Measurements from ENCODE around the gene TPRG1. TPM values are rescaled to one million over a fixed set of nuclear protein-coding genes. Genes with fewer than 3 reads are reported as not detected.

TPRG1 gene, protein sequence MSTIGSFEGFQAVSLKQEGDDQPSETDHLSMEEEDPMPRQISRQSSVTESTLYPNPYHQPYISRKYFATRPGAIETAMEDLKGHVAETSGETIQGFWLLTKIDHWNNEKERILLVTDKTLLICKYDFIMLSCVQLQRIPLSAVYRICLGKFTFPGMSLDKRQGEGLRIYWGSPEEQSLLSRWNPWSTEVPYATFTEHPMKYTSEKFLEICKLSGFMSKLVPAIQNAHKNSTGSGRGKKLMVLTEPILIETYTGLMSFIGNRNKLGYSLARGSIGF
- polyA plus RNA-seq (2012; ENCODE audit: insufficient read depth, insufficient read length) = not detected

DNA sequence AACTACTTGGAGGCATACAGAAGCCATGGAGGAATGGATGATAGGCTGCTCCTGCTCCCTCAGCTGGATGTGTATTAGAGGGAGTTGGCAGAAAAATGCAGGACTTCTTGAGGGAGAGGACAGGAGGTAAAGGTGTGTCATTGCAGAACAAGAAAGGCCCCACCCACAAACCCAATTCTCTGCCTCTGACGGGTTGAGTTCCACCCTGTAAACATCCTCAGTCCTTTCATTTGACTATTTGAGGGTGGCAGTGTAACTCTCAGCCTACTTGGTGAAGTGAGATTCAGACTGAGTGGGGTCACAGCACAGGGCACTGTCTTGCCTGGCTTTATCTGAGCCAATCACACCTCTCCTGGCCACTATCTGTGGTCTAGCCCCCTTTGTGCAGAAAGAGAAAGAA, at the start of gene TPRG1:
Gene TPRG1 (plus strand): TSS at position 265 of the 400 bp plus-strand sequence. CDS start 35,414 bp downstream, outside the sequence.
- H3K4me3 ChIP-seq (ENCODE audit: low read length) = no peak within 1 kb of the TSS
- DNase-seq (ENCODE audit: low read depth, low spot score) = no peak

DNA sequence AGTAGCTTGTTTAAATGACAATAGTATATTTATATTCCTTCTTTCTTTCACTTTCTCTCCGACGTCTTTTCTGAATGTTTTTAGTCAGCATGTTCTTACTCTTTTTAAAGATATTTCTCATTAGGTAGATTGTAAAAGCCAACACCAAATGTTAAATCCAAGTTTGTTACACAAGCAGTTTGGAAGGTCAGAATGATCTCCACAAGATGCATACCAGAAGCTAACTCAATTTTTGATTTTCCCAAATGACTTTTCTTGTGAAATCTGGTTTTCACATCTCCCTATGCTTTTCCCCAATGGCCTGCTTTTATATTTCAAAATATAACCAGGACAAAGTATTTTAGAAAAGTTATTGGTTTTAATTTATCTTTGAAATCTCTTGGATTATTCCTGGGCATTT, 49.7 kb upstream of the TPRG1 start:
- DNase-seq (ENCODE audit: low read depth, low spot score) = no peak
- no peak overlapping the region for H3K4me3 ChIP-seq (ENCODE audit: low read length)

DNA sequence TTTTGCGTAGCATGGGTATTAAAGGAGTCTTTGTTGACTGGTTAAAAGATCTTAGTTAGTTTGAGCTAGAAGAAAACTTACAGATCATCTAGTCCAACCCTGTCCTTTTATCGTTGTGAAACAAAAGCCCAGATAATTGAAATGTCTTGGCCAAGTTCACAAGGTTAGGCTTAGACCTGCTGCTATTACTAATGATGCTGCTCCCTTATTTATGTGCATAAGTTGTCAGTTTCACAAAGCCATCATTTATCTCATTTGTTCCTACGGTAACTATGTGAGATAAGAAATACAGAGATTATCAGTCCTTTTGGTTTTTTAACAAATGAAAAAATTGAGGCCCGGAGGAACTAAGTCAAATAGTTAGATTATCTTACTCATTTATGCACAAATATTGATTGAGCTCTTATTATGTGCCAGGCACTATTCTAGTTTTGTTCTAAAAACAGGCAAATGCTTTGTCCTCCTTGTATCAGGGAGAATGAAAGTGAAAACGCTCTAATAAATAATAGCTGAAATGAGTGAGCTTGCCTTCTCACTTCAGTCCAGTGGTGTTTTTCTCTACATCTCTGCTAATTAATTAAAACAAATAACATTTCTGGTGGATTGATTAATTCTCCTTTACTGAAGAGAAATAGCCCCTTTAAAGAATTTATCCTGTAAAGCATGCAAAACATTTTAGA, 49.1 kb upstream of the TPRG1 start:
- no peak overlapping the region for H3K4me3 ChIP-seq (ENCODE audit: low read length)
- no peak for DNase-seq (ENCODE audit: low read depth, low spot score)

DNA sequence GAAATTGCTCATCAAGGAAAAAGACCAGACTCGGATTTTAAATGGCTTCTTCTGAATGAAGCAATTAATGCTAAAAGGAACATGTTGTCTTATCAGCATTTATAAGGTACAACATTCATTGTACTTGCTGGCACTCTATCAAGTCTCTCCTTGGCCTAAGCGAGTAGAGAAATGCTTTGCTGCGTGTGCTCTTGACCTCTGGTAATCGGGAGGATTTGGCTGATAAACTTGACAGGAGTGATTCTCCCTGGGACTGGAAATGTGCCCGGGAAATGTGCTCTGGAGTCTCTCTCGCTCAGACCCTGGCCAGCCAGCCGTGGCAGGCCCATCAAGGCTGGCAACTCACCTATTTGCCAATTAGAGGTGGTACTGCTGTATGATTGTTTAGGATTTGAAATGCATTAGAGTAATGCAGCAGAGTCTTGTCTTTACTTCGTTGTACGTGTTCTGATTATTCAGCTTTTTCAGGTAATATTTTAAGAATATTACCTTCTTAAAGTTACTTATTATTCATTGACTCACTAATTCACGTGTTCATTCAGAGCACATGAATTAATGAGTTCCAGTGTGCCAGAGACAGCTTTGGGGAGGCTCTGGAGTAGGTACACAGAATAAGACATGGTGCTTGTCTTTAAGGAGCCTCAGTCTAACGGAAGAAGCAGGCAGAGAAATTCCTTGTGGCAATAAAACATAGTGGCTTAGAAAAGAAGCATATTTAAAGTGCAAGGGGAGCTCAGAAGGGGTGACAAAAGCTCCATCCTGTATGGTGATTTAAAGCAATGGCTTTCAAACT, 48.0 kb upstream of the TPRG1 start:
- DNase-seq (ENCODE audit: low read depth, low spot score) = no peak
- H3K4me3 ChIP-seq (ENCODE audit: low read length) = no peak overlapping the region

DNA sequence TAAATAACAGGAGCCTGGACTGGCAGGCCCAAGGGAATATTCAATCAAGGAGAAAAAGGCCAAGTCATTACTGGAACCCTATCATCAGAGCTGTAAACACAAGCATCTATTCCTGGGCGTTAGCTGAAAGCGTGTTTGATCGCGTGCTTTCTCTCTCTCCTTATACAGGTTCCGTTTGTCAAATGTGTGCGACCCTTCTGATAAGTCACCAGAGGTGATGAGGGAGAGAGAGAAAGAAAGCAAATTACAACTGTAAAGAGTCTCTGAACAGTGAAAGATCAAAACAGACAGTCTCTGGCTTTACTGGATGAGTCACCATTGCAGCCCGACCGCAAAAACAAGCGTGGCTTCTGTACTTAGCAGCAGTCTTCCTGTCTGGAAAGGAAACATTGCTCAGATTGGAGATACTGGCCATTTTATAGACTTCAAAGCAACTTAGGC, 39.5 kb upstream of the TPRG1 start:
- H3K4me3 ChIP-seq (ENCODE audit: low read length) = no peak overlapping the region
- DNase-seq (ENCODE audit: low read depth, low spot score) = peak; percentile 88

DNA sequence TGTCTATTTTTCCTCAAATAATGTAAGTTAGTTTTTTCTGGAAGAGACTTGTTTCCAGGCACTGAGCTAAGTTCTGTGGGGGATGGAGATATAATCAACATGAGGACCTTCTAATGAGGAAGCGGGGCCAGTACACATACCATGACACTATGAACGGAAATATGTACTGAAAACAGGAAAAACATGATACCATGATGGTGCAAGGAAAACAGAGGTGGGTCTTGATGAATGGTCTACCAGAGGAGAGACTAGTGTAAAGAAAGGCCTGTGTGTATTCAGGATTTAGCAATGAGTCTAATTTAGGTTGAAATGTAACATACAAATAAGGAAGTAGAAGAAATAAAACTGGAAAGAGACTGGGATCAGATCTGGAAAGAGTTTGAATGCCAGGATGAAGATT, 38.9 kb upstream of the TPRG1 start:
- no peak overlapping the region for H3K4me3 ChIP-seq (ENCODE audit: low read length)
- DNase-seq (ENCODE audit: low read depth, low spot score) = no peak

DNA sequence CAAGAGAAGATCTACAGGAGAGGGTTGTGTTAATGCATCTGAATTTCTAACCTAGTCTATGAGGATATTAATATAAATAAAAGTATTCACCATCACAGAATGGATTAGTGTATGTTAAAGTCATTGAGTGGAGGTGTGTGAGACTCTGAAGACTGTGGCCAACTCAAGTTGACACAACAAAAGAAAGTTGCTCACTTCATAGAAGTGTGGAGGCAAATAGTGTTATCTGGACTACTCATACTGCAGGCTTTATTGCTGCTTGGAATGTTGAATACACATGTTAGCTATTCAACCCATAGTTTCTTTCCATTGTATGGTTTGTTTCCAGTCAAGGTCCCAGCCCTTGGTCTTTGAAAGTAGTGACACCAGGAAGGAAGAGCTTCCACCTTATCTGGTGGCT, 38.0 kb upstream of the TPRG1 start:
- no peak overlapping the region for H3K4me3 ChIP-seq (ENCODE audit: low read length)
- DNase-seq (ENCODE audit: low read depth, low spot score) = no peak

DNA sequence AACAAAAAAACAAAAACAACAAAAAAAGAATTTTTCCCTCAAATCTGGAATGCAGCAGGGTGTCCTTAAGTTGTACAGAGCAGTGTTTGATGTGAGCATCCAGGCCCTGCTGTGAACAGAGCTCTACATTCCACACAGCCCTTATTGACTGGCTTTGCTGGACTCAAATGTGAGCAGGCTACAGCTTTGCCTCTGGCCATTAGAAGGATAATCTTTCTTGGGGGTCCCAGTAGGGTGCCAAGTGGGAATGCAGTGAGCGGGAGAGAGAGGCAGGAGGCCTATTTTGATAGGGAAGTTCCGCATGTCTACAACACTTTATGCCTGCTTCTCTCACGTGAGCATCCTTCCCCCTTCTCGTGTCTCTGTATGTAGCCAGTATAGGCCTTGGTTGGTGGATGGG, 34.4 kb upstream of the TPRG1 start:
- no peak for DNase-seq (ENCODE audit: low read depth, low spot score)
- H3K4me3 ChIP-seq (ENCODE audit: low read length) = no peak overlapping the region

DNA sequence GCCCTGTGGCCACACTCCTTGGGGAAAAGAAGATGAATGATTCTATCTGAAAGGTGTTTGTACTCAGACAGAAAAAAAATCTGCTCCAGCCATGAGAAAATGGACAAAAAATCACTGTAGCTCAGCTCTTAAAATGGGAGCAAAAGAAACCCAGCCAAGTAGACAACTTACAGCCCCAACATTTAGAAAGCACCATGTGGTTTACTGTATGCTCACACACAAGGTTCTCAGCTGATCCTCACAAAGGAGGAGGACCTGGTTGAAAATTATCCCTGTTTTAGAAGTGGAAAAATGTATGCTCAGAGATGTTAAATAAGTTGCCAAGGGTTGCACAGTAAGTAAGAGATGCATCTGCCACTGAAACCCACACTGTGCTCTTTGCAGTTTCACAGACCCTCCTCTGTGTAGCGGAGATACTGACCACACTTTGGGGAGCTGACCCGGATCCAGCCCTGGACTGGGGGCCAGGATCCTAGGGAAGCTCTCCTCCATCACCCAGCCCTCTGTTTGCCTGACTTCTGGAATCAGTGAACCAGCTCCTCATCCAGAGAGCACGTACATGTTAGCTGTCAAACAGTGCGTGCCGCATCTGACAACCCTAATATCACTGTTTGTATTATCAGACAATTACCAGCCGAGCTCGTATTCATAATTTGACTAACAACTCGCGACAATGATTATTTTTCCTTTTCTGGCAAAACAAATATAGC, 32.7 kb upstream of the TPRG1 start:
- H3K4me3 ChIP-seq (ENCODE audit: low read length) = no peak overlapping the region
- no peak for DNase-seq (ENCODE audit: low read depth, low spot score)

DNA sequence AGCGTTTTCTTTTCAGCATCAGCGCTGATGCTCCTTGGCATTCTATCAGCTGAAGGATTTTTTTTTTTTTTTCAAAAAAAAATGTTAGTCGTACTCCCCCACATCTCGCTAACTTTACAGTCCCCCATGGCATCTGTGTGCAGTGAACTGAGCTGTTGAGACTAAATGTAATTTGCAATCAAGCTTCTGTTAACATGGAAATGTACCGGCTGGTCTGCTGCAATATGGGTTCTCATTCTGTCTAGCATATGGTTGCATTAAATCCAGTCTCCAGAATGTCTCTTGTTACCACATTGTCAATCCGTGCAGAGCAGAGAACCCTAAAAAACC, 32.2 kb upstream of the TPRG1 start:
- DNase-seq (ENCODE audit: low read depth, low spot score) = no peak

DNA sequence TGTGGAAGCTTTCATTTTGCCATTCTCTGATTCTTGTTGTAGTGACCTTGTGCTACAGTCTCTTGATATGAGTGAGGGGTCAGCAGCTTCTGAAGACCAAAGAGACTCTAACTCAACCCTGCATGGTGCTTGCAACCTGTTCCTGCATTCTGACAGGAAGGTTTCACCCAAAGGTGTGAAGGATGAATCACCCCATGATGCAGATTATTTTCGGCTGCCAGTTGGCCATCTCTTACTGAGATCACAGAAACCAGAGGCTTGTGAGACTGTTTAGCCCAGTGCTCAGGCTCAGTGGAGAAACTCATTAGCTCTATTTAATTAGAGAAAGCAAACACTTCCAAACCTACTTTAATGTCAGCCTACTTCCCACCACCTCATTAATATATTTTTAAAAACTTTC, 29.2 kb upstream of the TPRG1 start:
- H3K4me3 ChIP-seq (ENCODE audit: low read length) = no peak overlapping the region
- no peak for DNase-seq (ENCODE audit: low read depth, low spot score)

More for the DNA sequence above, 32.2 kb upstream of the TPRG1 start:
- H3K4me3 ChIP-seq (ENCODE audit: low read length) = no peak overlapping the region

DNA sequence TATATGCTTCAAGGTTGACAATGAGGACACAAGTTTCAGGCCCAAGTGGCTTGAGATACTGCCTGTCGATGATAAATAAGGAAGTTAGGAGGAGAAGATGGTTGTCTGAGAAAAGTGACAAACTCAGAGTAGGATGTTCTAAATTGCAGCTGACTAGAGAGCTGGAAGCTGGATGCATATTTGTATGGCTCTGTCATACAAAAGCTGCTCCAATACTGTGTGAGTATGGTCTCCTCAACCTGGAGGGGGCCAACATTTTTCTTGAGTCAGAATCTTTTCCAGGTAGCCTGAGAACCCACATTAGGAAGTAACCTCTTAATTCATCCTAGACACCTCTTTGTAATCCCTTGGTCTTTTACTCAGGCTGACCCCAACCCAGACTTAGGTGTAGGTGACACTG, 28.4 kb upstream of the TPRG1 start:
- no peak overlapping the region for H3K4me3 ChIP-seq (ENCODE audit: low read length)
- DNase-seq (ENCODE audit: low read depth, low spot score) = no peak

DNA sequence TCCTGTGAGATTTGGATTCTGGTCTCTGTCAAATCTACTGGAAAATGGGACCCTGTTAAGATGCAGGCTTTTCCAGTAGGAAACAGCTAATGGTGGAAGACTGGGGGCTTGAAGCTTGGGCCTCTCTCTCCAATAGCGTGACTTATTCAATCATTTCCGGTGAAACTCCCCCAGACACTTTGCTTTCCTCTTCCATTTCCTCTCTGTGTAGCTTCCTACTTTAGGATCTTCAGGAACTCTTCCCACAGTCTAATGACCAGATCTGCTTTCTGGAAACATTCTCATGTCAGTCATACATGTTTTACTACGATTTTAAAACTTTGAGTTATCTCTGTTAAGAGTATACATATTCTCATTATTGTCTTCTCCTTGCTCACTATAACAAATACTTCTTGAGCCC, 28.0 kb upstream of the TPRG1 start:
- no peak overlapping the region for H3K4me3 ChIP-seq (ENCODE audit: low read length)
- DNase-seq (ENCODE audit: low read depth, low spot score) = no peak

DNA sequence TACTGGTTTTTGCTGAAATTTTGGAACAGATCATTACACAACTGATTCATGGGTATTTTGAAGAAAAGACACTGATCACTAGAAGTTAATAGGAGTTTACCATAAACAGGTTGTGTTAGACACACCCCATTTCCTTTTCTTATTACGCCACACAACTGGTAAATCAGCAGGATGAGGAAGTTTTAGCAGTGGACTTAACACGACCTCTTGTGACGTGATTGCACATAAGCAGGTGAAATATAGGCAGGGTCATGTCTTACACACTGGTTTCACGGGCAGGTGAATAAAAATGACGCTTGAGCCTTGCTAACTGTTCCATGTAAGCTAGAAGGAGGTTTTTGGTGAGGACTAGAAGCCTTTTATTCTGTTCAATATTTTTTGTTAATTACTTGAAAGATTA, 27.1 kb upstream of the TPRG1 start:
- no peak overlapping the region for H3K4me3 ChIP-seq (ENCODE audit: low read length)
- DNase-seq (ENCODE audit: low read depth, low spot score) = peak; percentile 41

DNA sequence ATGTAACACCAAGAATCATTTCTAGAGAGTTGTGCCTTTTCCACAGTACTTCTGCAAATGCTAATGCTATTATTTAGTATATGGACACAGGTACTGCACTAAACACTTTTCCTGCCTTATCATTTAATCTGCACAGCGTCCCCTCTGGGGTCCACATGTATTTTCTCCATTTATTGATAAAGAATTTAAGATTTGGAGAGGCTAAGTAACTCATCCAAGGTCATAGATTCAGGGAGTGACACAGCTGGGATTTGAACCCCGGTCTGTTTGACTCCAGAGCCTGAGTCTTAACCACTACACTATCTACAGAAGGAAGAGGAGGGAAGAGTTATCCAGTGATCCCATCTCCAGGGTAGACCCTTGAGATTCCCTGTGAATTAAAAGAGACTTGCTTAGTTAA, 24.9 kb upstream of the TPRG1 start:
- no peak for DNase-seq (ENCODE audit: low read depth, low spot score)
- no peak overlapping the region for H3K4me3 ChIP-seq (ENCODE audit: low read length)

DNA sequence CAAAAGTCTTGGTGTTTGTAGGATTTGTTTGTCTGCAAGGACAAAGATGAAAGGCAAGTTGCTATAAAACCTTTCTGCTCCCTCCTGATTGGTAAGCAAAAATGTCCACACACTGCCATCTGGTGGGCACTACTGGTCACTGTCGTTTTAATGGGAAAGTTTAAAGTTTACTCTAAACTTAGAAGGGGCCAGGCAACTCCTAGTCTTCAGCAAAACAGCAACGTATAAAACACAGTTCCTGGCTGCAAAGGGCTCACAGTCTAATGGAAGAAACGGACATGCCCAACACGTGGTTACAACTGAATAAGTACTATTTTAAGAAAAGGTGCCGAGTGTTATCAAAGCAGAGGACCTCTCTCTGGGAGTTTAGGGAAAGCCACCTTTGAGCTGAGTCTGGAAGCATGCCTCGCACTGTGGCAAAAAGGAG, 23.7 kb upstream of the TPRG1 start:
- H3K4me3 ChIP-seq (ENCODE audit: low read length) = no peak overlapping the region
- peak; percentile 63 for DNase-seq (ENCODE audit: low read depth, low spot score)

DNA sequence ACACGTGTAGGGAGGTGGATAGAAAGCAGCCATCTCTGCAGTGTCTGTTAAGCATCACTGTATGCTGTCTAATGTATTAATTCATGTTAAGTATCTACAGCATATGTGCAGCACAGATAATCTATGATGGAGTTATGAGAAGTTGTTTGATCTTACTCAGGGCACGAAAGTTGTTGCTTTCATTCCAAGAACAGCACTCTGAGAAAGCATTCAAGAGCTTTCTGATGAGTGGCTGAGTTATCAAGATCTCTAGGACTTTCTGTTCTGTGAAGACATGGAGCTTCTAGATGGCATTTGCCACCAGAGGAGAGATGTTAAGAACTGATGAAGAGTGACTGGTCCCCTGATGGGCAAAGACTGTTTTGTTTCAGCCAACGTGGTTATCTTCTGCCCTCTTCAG, 22.6 kb upstream of the TPRG1 start:
- no peak overlapping the region for H3K4me3 ChIP-seq (ENCODE audit: low read length)
- no peak for DNase-seq (ENCODE audit: low read depth, low spot score)

DNA sequence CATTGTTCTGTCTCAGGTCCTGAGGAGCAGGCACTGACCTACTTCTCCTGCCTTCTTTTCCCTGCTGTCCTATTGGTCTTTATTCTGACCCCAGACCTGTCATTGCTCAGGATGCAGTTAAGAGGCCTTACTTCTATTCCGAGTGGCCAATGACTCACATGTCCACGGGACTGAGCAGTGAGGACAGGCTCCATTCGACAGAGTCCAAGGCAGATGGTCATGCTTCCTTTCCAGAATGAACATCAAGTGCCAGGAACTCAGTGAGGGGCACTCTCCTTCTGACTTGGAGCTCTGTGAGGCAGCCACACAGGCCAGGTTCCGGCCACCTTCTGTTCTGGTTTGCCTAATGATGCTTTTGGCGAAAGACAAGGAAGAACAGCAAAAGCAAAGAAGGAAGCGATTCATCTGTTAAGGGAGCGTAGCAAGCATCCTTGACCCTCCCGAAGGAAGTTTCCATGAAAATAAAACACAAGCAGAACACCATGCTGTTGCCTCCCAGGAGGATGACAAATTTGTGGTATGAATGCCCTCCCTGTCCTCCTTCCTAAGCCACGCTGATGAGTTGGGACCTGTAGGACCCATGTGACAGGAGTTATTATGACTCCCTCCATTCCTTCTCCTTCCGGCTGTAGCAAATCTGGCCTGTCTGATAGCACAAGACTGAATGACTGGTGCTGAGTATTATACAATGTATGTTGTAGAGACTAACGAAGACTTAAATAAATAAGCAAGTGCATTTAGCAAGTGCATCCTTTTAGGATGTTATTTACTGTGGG, 14.4 kb upstream of the TPRG1 start:
- H3K4me3 ChIP-seq (ENCODE audit: low read length) = no peak overlapping the region
- no peak for DNase-seq (ENCODE audit: low read depth, low spot score)

DNA sequence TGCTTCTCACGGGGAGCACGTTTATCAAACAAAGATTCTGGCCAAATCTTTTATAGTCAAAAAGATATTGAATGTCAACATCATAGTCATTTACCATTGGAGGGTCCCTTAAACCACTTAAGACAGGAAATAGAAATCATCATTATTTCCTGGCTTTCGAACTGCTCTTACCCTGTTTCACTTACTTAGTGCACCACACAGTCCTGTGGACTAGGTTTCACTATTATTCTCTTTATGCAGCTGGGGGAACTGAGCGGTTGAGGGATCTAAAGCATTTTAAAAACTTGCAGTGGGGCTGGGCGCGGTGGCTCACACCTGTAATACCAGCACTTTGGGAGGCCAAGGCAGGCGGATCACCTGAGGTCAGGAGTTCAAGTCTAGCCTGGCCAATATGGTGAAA, 13.7 kb upstream of the TPRG1 start:
- no peak overlapping the region for H3K4me3 ChIP-seq (ENCODE audit: low read length)
- DNase-seq (ENCODE audit: low read depth, low spot score) = no peak
